Hepatocyte (in vitro differentiated cells): ENCODE measurements around the gene FSIP1. TPM values are rescaled to one million over a fixed set of nuclear protein-coding genes. Genes with fewer than 3 reads are reported as not detected.

Experiments
- DNase-seq: peaks from one replicate; pipeline ENCODE4 v3.0.0-alpha.2; 2016; ENCODE audit warnings: low spot score
- H2AFZ ChIP-seq: fragments of 200-600 bp; sonication (generic); 2 replicates; pipeline ENCODE4 v1.6.0; 2016; ENCODE audit warnings: antibody characterized with exemption, mild to moderate bottlenecking
- H3K27ac ChIP-seq: fragments of 200-600 bp; sonication (generic); 2 replicates; pipeline ENCODE4 v1.5.1; 2016; ENCODE audit warnings: mild to moderate bottlenecking
- H3K27me3 ChIP-seq: fragments of 200-600 bp; sonication (generic); 2 replicates; pipeline ENCODE4 v1.6.1; 2016
- H3K36me3 ChIP-seq: fragments of 200-600 bp; sonication (generic); replicated peaks from 2 replicates; pipeline ENCODE4 v1.5.1; 2016; ENCODE audit warnings: low read depth; ENCODE audit not compliant: insufficient read depth
- H3K4me1 ChIP-seq: fragments of 200-600 bp; sonication (generic); 2 replicates; pipeline ENCODE4 v1.5.1; 2016; ENCODE audit warnings: mild to moderate bottlenecking, moderate library complexity; ENCODE audit not compliant: insufficient read depth
- H3K4me2 ChIP-seq: fragments of 200-600 bp; sonication (generic); 2 replicates; pipeline ENCODE4 v1.6.0; 2016
- H3K4me3 ChIP-seq: fragments of 200-600 bp; sonication (generic); 2 replicates; pipeline ENCODE4 v1.5.1; 2016; ENCODE audit warnings: mild to moderate bottlenecking
- H3K79me2 ChIP-seq: fragments of 200-600 bp; sonication (generic); 2 replicates; pipeline ENCODE4 v1.6.0; 2017; ENCODE audit warnings: mild to moderate bottlenecking
- H3K9me2 ChIP-seq: fragments of 200-600 bp; sonication (generic); replicated peaks from 2 replicates; pipeline ENCODE4 v1.6.0; 2017; ENCODE audit warnings: mild to moderate bottlenecking; ENCODE audit not compliant: insufficient read depth
- H3K9me3 ChIP-seq: fragments of 200-600 bp; sonication (generic); 2 replicates; pipeline ENCODE4 v1.5.1; 2016; ENCODE audit warnings: low read depth, mild to moderate bottlenecking
- H4K20me1 ChIP-seq: fragments of 200-600 bp; sonication (generic); 2 replicates; pipeline ENCODE4 v1.6.0; 2016; ENCODE audit warnings: mild to moderate bottlenecking; ENCODE audit not compliant: insufficient read depth, poor library complexity, severe bottlenecking
- EZH2 ChIP-seq: fragments of 200-600 bp; sonication (generic); IDR thresholded peaks from 2 replicates; pipeline ENCODE4 v1.6.1; 2016; ENCODE audit warnings: antibody characterized with exemption, mild to moderate bottlenecking, borderline replicate concordance
- EZH2phosphoT487 ChIP-seq: fragments of 200-600 bp; sonication (generic); IDR thresholded peaks from one replicate; pipeline ENCODE4 v1.6.1; 2018; ENCODE audit warnings: antibody characterized with exemption, mild to moderate bottlenecking, low read depth, moderate library complexity; ENCODE audit not compliant: unreplicated experiment, severe bottlenecking
- WGBS: methylation state at CpG from one replicate; pipeline ENCODE4 v1.1.6; 2016; ENCODE audit warnings: low lambda C conversion rate; ENCODE audit errors: missing lambda C conversion rate; 5-methylcytosine and 5-hydroxymethylcytosine counted together
- polyA plus RNA-seq: library from polyadenylated mRNA; unstranded; fragments of >200 nt; fragmentation: Nextera tagmentation; extraction: Ambion mirVana; gene quantifications from 2 replicates; pipeline ENCODE4 v1.2.1, GENCODE V29; 2016
- total RNA-seq: library from RNA; depleted of rRNA; stranded (reverse); fragments of >200 nt; gene quantifications from 2 replicates; pipeline ENCODE4 v1.2.3, GENCODE V29; 2014
- TF ChIP-seq, protein P1 (sequence below): fragments of 200-600 bp; sonication (generic); IDR thresholded peaks from 2 replicates; pipeline ENCODE4 v1.5.1; 2016; ENCODE audit warnings: antibody characterized with exemption, mild to moderate bottlenecking; ENCODE audit not compliant: poor library complexity

Gene FSIP1
- total and polyA plus RNA-seq, 2 experiments from 2014 or later = 0.60 to 0.79 TPM

GRCh38 chr15:39788108-39788507 is 5.5 kb upstream of the FSIP1 start:
- 72% methylated on average over 4 of the region's 4 CpGs for WGBS
- Histone ChIP-seq H3K27ac (peak overlapping the region; percentile 6), H3K4me3 (no peak overlapping the region), H3K4me1 (peaks cover 19% of the 10 kb centered on the region), H3K79me2 (peaks cover 8% of the 10 kb centered on the region), H3K9me3 (no peaks in the 10 kb centered on the region), H4K20me1 (no peaks in the 10 kb centered on the region), H3K4me2 (peak overlapping the region; percentile 17), H2AFZ (no peak overlapping the region), H3K27me3 (no peaks in the 10 kb centered on the region), H3K9me2 (no peaks in the 10 kb centered on the region), H3K36me3 (no peaks in the 10 kb centered on the region)
- no peak for TF ChIP-seq EZH2
- no peak for TF ChIP-seq EZH2phosphoT487
- TF ChIP-seq, protein P1, sequence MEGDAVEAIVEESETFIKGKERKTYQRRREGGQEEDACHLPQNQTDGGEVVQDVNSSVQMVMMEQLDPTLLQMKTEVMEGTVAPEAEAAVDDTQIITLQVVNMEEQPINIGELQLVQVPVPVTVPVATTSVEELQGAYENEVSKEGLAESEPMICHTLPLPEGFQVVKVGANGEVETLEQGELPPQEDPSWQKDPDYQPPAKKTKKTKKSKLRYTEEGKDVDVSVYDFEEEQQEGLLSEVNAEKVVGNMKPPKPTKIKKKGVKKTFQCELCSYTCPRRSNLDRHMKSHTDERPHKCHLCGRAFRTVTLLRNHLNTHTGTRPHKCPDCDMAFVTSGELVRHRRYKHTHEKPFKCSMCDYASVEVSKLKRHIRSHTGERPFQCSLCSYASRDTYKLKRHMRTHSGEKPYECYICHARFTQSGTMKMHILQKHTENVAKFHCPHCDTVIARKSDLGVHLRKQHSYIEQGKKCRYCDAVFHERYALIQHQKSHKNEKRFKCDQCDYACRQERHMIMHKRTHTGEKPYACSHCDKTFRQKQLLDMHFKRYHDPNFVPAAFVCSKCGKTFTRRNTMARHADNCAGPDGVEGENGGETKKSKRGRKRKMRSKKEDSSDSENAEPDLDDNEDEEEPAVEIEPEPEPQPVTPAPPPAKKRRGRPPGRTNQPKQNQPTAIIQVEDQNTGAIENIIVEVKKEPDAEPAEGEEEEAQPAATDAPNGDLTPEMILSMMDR = no peak
- no peak for DNase-seq

GRCh38 chr15:39787479-39787878 is 4.8 kb upstream of the FSIP1 start:
- Histone ChIP-seq H3K36me3 (no peaks in the 10 kb centered on the region), H3K4me3 (no peak overlapping the region), H3K4me1 (peaks cover 19% of the 10 kb centered on the region), H2AFZ (no peak overlapping the region), H3K27me3 (no peaks in the 10 kb centered on the region), H3K4me2 (peak overlapping the region; percentile 17), H3K79me2 (peaks cover 8% of the 10 kb centered on the region), H4K20me1 (no peaks in the 10 kb centered on the region), H3K27ac (peak overlapping the region; percentile 6), H3K9me3 (no peaks in the 10 kb centered on the region), H3K9me2 (no peaks in the 10 kb centered on the region)
- 0% methylated on average over 1 of the region's 1 CpG for WGBS
- no peak for DNase-seq
- TF ChIP-seq EZH2 (no peak), EZH2phosphoT487 (no peak)
- TF ChIP-seq, protein P1 = no peak

- no peaks in the 10 kb centered on the region for H3K27me3 ChIP-seq
- no peaks in the 10 kb centered on the region for H3K9me2 ChIP-seq
- H3K4me1 ChIP-seq = peaks cover 19% of the 10 kb centered on the region
- peaks cover 8% of the 10 kb centered on the region for H3K79me2 ChIP-seq
- H3K27ac ChIP-seq = no peak overlapping the region
- H4K20me1 ChIP-seq = no peaks in the 10 kb centered on the region
- H2AFZ ChIP-seq = no peak overlapping the region
- TF ChIP-seq, protein P1 = peak; percentile 73
- no peak for TF ChIP-seq EZH2
- H3K4me3 ChIP-seq = no peak overlapping the region
- H3K4me2 ChIP-seq = no peak overlapping the region
- peak; percentile 62 for DNase-seq
- H3K9me3 ChIP-seq = no peaks in the 10 kb centered on the region
- 11% methylated on average over 5 of the region's 5 CpGs for WGBS
- no peaks in the 10 kb centered on the region for H3K36me3 ChIP-seq
These were observed 3.9 kb upstream of the FSIP1 start for GRCh38 chr15:39786447-39787056.

DNA sequence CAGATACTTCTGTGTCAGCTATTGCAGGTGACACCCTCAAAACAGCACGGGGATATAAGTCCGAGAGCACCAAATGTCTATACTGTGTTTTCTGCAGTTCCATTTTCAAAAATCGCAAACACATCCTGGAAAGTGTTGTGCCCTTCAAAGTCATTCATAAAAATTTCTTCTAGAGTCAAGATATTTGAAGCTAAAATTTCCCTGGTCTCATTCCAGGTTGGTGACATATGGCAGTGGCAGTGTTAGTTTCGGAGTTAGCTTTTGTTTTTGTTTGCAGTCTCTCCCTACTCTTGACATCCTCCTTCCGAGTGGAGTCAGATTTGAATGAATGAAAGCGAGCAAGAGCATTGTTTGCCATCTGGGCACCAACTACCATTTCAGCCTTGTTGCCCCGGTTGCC is 3.2 kb upstream of the FSIP1 start:
- Histone ChIP-seq H3K9me3 (no peaks in the 10 kb centered on the region), H3K79me2 (peaks cover 8% of the 10 kb centered on the region), H3K27ac (no peak overlapping the region), H3K9me2 (no peaks in the 10 kb centered on the region), H3K4me1 (peaks cover 19% of the 10 kb centered on the region), H3K36me3 (no peaks in the 10 kb centered on the region), H3K4me3 (no peak overlapping the region), H4K20me1 (no peaks in the 10 kb centered on the region), H3K27me3 (no peaks in the 10 kb centered on the region), H3K4me2 (no peak overlapping the region), H2AFZ (no peak overlapping the region)
- no peak for DNase-seq
- WGBS = 84% methylated on average over 7 of the region's 7 CpGs
- TF ChIP-seq EZH2 (no peak), EZH2phosphoT487 (no peak)
- TF ChIP-seq, protein P1 = no peak
